ENCODE results near the gene TRPM1.

The TRPM1 gene

DNA sequence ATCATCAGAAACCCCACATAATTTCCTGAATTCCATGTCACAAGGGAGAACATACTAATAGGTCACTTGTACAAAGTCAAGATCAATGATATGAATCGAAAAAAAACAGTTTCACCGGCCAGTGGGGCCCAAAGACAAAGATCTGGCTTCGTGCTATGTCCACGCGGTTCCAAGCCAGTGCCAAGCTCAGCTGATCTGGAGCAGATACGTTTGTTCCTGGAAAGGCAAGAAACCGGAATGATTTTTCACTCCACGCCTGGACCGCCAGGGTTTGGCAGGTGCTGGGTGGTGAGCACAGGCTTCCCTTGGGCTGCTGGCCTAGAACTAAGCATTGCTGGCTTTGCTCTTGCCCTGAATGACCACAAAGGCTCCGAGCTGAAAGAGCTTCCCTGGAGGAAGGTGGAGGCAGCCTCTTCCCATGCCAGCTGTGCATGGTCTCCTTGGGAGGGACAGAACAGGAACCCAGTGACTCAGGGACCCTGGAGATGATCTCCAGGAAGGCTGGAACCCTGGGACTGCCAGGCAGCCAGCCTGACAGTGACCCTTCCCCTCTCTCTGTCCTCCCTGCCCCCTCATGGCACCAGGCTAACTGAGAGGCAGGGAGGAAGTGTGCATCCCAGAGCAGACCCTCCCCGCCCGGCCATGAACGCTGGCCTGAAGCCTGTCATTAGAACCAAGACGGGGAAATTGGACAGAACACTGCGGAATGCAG, 40.9 kb downstream of the TRPM1 start:
- H3K4me1 ChIP-seq (ENCODE audit: insufficient read depth, low read length), result no peaks in the 10 kb centered on the region
- no peaks in the 10 kb centered on the region for H3K36me3 ChIP-seq (ENCODE audit: insufficient read depth, low read length)
- H3K9ac ChIP-seq (ENCODE audit: low read depth, low read length), result no peak overlapping the region

GRCh38 chr15:31058236-31058962, 43.1 kb downstream of the TRPM1 start:
- Histone ChIP-seq H3K9ac (ENCODE audit: low read depth, low read length) (no peak overlapping the region), H3K4me1 (ENCODE audit: insufficient read depth, low read length) (no peaks in the 10 kb centered on the region), H3K36me3 (ENCODE audit: insufficient read depth, low read length) (no peaks in the 10 kb centered on the region), H3K9me3 (ENCODE audit: control insufficient read depth, insufficient read depth, low read length) (peaks cover 3% of the 10 kb centered on the region; the same call in 1 of the 2 replicates)

More for the DNA sequence above, 40.9 kb downstream of the TRPM1 start:
- peaks cover 3% of the 10 kb centered on the region; the same call in 1 of the 2 replicates for H3K9me3 ChIP-seq (ENCODE audit: control insufficient read depth, insufficient read depth, low read length)

- Histone ChIP-seq H3K4me1 (ENCODE audit: insufficient read depth, low read length) (no peaks in the 10 kb centered on the region; the same call in 1 of the 2 replicates), H3K36me3 (ENCODE audit: insufficient read depth, low read length) (no peaks in the 10 kb centered on the region), H3K9me3 (ENCODE audit: control insufficient read depth, insufficient read depth, low read length) (no peaks in the 10 kb centered on the region; the same call in 1 of the 2 replicates), H3K9ac (ENCODE audit: low read depth, low read length) (no peak overlapping the region)
Observed at GRCh38 chr15:31051496-31052080, 49.9 kb downstream of the TRPM1 start.

DNA sequence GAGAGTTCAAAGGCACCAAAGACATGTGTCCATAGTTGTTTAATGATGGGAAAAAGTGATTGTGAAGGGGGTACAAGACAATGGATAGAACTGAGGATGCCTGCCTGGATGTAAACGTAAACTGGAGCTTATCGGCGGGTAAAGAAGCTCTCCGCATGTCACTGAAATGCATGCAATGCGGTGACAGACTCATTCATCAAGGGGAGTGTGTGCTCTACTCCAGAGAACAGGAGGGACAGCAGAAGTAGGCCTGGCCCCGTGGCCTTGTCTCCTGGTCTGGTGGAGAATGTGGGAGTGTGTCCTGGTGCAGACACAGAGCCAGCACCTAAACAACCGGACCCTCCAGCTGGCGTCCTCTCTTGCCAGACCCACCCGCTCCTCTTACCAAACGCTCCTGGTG, 50.6 kb downstream of the TRPM1 start:
- Histone ChIP-seq H3K36me3 (ENCODE audit: insufficient read depth, low read length) (no peaks in the 10 kb centered on the region), H3K4me1 (ENCODE audit: insufficient read depth, low read length) (no peaks in the 10 kb centered on the region; the same call in 1 of the 2 replicates)

DNA sequence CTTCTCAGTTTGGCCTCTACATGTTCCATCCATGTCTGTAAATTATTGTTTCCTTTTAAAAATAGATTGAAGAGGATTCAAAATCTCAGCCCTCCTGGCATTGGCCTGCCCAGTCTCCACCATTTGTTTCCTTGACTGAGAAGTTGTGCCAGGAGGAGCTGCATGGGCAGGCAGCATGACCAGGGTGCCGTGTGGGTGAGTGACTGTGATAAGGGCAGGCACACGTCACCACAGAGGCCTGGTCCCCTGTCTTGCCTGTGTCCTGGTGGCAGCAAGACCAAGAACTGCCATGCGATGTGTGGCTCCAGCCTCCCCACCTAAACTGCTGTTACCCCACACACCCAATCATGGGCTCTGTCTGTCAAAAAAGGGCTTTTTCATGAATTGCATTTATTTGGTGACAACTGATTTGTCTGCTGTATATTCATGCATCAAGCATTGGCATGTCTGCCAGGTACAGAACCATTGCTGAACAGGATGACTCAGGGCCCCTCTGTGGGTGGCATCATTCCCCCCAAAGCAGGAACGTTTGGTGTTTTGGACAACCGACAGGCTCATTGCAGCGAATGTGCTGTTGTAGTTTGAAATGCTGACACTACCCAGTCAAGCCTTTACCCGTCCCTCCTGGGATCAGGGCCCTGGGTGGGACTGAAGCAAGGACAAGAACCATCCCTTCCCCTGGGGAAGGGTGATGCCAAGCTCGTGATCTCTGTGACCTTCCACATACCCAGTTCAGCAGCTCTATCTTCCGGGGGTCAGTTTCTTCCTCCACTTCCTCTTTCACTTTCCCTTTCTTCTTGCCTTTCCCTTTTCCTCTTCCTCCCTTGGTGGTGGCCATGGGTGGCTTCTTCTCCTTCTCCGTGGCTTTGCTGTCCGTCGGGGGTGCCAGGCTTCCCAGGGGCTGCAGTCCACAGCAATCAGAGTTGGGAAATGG, 51.6 kb downstream of the TRPM1 start:
- H3K4me1 ChIP-seq (ENCODE audit: insufficient read depth, low read length), result no peaks in the 10 kb centered on the region; the same call in 1 of the 2 replicates
- no peaks in the 10 kb centered on the region for H3K36me3 ChIP-seq (ENCODE audit: insufficient read depth, low read length)
- no peaks in the 10 kb centered on the region for H3K9me3 ChIP-seq (ENCODE audit: control insufficient read depth, insufficient read depth, low read length)
- H3K9ac ChIP-seq (ENCODE audit: low read depth, low read length), result no peak overlapping the region

More for the DNA sequence above, 50.6 kb downstream of the TRPM1 start:
- H3K9ac ChIP-seq (ENCODE audit: low read depth, low read length), result no peak overlapping the region
- no peaks in the 10 kb centered on the region for H3K9me3 ChIP-seq (ENCODE audit: control insufficient read depth, insufficient read depth, low read length)

- no peaks in the 10 kb centered on the region; the same call in 1 of the 2 replicates for H3K4me1 ChIP-seq (ENCODE audit: insufficient read depth, low read length)
- no peak overlapping the region for H3K9ac ChIP-seq (ENCODE audit: low read depth, low read length)
- no peaks in the 10 kb centered on the region for H3K36me3 ChIP-seq (ENCODE audit: insufficient read depth, low read length)
- H3K9me3 ChIP-seq (ENCODE audit: control insufficient read depth, insufficient read depth, low read length), result no peaks in the 10 kb centered on the region
Observed at GRCh38 chr15:31049111-31049510, 52.4 kb downstream of the TRPM1 start.

DNA sequence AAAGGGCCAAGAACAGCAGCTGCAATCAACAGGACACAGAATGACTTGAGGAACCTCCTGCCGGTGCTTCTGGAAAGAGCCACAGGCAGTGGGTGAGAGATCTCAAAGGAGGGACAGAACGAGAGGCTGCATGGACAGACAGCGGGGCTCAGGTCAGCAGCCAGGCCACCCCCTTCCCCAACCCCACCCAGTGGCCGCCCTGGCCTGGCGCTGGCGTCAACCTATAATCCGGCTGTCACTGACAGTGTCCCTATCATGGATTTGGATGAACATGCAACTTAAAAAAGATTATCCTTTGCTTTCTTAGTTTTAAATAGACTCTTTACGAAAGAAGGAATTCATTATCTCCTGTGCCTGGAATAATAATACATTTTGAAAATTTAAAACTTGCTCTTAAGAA, 54.1 kb downstream of the TRPM1 start:
- no peaks in the 10 kb centered on the region; the same call in 1 of the 2 replicates for H3K4me1 ChIP-seq (ENCODE audit: insufficient read depth, low read length)
- no peaks in the 10 kb centered on the region for H3K9me3 ChIP-seq (ENCODE audit: control insufficient read depth, insufficient read depth, low read length)
- H3K9ac ChIP-seq (ENCODE audit: low read depth, low read length), result no peak overlapping the region
- H3K36me3 ChIP-seq (ENCODE audit: insufficient read depth, low read length), result no peaks in the 10 kb centered on the region

DNA sequence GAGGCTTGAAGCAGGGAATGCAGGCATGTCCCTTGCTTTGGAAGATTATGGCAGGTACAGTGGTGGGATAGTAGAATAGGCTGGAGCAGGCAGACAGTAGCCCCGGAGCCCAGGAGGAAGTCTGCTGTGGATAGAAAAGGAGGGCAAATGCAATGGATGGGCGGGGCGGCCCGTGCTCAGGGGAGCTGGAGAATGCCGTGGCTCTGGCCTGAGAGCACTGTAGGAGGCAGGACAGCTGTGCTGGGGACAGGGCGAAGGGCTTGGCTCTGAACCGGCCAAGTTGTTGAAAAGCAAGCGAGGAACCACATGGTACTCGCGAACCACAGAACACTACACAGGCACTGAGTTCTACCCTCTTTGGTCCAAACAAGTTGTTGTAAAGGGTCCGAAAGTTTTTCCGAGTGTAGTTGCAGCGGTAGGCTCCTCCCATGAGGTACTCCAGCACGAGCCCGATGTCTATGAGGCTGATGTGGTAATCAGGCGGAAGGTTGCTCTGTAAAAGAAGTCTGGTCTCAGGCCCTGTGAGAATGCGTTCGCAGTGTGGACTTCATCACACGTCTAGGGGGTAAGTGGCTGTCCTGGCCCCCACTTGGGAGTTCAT, 54.7 kb downstream of the TRPM1 start:
- H3K9ac ChIP-seq (ENCODE audit: low read depth, low read length), result no peak overlapping the region
- no peaks in the 10 kb centered on the region for H3K9me3 ChIP-seq (ENCODE audit: control insufficient read depth, insufficient read depth, low read length)
- no peaks in the 10 kb centered on the region for H3K36me3 ChIP-seq (ENCODE audit: insufficient read depth, low read length)
- H3K4me1 ChIP-seq (ENCODE audit: insufficient read depth, low read length), result no peaks in the 10 kb centered on the region; the same call in 1 of the 2 replicates

DNA sequence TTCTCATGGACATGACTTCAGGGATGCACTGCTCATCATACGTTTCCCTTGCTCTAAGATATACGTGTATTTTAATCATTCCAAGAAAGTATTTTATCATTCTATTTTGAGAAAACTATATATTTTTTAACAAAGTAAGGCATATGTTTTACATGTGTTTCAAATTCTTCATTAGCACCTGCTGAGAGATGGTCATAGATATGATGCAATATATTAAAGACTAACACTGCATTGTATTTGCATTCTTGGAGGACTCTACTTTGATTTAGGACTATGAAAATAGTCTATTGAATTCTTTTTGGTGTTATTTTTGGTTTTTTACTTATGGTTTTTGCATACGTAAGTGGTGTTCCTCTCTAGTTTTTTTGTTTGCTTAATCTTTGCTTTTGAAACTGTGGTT, 55.9 kb downstream of the TRPM1 start:
- no peak overlapping the region for H3K9ac ChIP-seq (ENCODE audit: low read depth, low read length)
- H3K36me3 ChIP-seq (ENCODE audit: insufficient read depth, low read length), result no peaks in the 10 kb centered on the region

GRCh38 chr15:31042751-31043150, 58.8 kb downstream of the TRPM1 start:
- Histone ChIP-seq H3K4me1 (ENCODE audit: insufficient read depth, low read length) (no peaks in the 10 kb centered on the region; the same call in 1 of the 2 replicates), H3K9ac (ENCODE audit: low read depth, low read length) (no peak overlapping the region), H3K9me3 (ENCODE audit: control insufficient read depth, insufficient read depth, low read length) (no peaks in the 10 kb centered on the region), H3K36me3 (ENCODE audit: insufficient read depth, low read length) (no peaks in the 10 kb centered on the region)

More for the DNA sequence above, 55.9 kb downstream of the TRPM1 start:
- H3K9me3 ChIP-seq (ENCODE audit: control insufficient read depth, insufficient read depth, low read length), result no peaks in the 10 kb centered on the region
- no peaks in the 10 kb centered on the region; the same call in 1 of the 2 replicates for H3K4me1 ChIP-seq (ENCODE audit: insufficient read depth, low read length)

GRCh38 chr15:31041610-31042009, 59.9 kb downstream of the TRPM1 start:
- H3K4me1 ChIP-seq (ENCODE audit: insufficient read depth, low read length), result peaks cover 5% of the 10 kb centered on the region
- H3K9ac ChIP-seq (ENCODE audit: low read depth, low read length), result no peak overlapping the region
- H3K9me3 ChIP-seq (ENCODE audit: control insufficient read depth, insufficient read depth, low read length), result no peaks in the 10 kb centered on the region
- no peaks in the 10 kb centered on the region for H3K36me3 ChIP-seq (ENCODE audit: insufficient read depth, low read length)

- Histone ChIP-seq H3K9me3 (ENCODE audit: control insufficient read depth, insufficient read depth, low read length) (no peaks in the 10 kb centered on the region), H3K9ac (ENCODE audit: low read depth, low read length) (no peak overlapping the region), H3K4me1 (ENCODE audit: insufficient read depth, low read length) (peaks cover 5% of the 10 kb centered on the region; the same call in 1 of the 2 replicates), H3K36me3 (ENCODE audit: insufficient read depth, low read length) (no peaks in the 10 kb centered on the region)
Observed at GRCh38 chr15:31040611-31041010, 60.9 kb downstream of the TRPM1 start.

- peaks cover 5% of the 10 kb centered on the region; the same call in 1 of the 2 replicates for H3K4me1 ChIP-seq (ENCODE audit: insufficient read depth, low read length)
- H3K9me3 ChIP-seq (ENCODE audit: control insufficient read depth, insufficient read depth, low read length), result no peaks in the 10 kb centered on the region
- no peaks in the 10 kb centered on the region for H3K36me3 ChIP-seq (ENCODE audit: insufficient read depth, low read length)
- H3K9ac ChIP-seq (ENCODE audit: low read depth, low read length), result no peak overlapping the region
Observed at GRCh38 chr15:31039961-31040360, 61.6 kb downstream of the TRPM1 start.

Measured in ES-I3 (cell line).